Parathyroid adenoma (tissue), 2 donors: ENCODE results near the gene DUSP7.

Experiments
- H2AFZ ChIP-seq: fragments of 300-600 bp; sonication (generic); one replicate; pipeline ENCODE4 v1.7.0; 2017; ENCODE audit warnings: antibody characterized with exemption, mild to moderate bottlenecking
- H3K27ac ChIP-seq: fragments of 300-600 bp; sonication (generic); one replicate; pipeline ENCODE4 v1.7.0; 2017
- H3K27me3 ChIP-seq: fragments of 300-600 bp; sonication (generic); one replicate; pipeline ENCODE4 v1.7.0; 2017; ENCODE audit warnings: low read length; ENCODE audit not compliant: control insufficient read depth, insufficient read depth
- H3K36me3 ChIP-seq: fragments of 300-600 bp; sonication (generic); one replicate; pipeline ENCODE4 v1.7.0; 2017; ENCODE audit warnings: low read length; ENCODE audit not compliant: control insufficient read depth, insufficient read depth
- H3K4me1 ChIP-seq: fragments of 300-600 bp; sonication (generic); one replicate; pipeline ENCODE4 v1.7.0; 2017; ENCODE audit warnings: control low read depth
- H3K4me2 ChIP-seq: fragments of 300-600 bp; sonication (generic); one replicate; pipeline ENCODE4 v1.7.0; 2017; ENCODE audit warnings: low read length
- H3K4me3 ChIP-seq: fragments of 300-600 bp; sonication (generic); one replicate; pipeline ENCODE4 v1.7.0; 2017; ENCODE audit warnings: low read depth, low read length
- H3K79me2 ChIP-seq: fragments of 300-600 bp; sonication (generic); one replicate; pipeline ENCODE4 v1.7.0; 2017; ENCODE audit warnings: control low read depth
- H3K9ac ChIP-seq: fragments of 300-600 bp; sonication (generic); one replicate; pipeline ENCODE4 v1.7.0; 2017; ENCODE audit warnings: mild to moderate bottlenecking
- H3K9me3 ChIP-seq: fragments of 300-600 bp; sonication (generic); one replicate; pipeline ENCODE4 v1.7.0; 2017; ENCODE audit warnings: low read length; ENCODE audit not compliant: control insufficient read depth
- TF ChIP-seq, protein P1 (sequence below): fragments of 300-600 bp; sonication (generic); IDR thresholded peaks from one replicate; pipeline ENCODE4 v1.7.0; 2017; ENCODE audit warnings: antibody characterized with exemption, mild to moderate bottlenecking
- donor health status: primary hyperparathyroidism.

The DUSP7 gene

DNA sequence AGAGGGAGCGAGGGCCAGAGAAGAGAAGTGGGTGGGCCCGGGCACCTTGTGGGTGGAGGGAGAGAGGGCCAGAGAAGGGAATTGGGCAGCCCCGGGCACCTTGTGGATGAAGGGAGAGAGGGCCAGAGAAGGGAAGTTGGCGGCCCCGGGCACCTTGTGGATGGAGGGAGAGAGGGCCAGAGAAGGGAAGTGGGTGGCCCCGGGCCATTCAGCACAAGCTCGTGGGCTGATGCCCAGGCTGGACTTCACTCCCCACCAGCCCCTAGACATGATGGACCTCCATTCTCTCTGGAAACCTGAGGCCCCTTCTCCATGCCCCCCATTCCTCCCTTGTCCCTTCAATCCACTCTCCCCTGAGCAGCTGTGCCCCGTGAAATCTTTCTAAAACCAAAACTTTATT is 15.8 kb downstream of the DUSP7 start:
- H3K4me1 ChIP-seq = no peaks in the 10 kb centered on the region
- H3K9me3 ChIP-seq = no peaks in the 10 kb centered on the region
- no peaks in the 10 kb centered on the region for H3K36me3 ChIP-seq
- no peak overlapping the region for H2AFZ ChIP-seq
- TF ChIP-seq, protein P1, sequence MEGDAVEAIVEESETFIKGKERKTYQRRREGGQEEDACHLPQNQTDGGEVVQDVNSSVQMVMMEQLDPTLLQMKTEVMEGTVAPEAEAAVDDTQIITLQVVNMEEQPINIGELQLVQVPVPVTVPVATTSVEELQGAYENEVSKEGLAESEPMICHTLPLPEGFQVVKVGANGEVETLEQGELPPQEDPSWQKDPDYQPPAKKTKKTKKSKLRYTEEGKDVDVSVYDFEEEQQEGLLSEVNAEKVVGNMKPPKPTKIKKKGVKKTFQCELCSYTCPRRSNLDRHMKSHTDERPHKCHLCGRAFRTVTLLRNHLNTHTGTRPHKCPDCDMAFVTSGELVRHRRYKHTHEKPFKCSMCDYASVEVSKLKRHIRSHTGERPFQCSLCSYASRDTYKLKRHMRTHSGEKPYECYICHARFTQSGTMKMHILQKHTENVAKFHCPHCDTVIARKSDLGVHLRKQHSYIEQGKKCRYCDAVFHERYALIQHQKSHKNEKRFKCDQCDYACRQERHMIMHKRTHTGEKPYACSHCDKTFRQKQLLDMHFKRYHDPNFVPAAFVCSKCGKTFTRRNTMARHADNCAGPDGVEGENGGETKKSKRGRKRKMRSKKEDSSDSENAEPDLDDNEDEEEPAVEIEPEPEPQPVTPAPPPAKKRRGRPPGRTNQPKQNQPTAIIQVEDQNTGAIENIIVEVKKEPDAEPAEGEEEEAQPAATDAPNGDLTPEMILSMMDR = no peak
- no peaks in the 10 kb centered on the region for H3K79me2 ChIP-seq
- no peak overlapping the region for H3K4me2 ChIP-seq
- no peak overlapping the region for H3K9ac ChIP-seq
- H3K27me3 ChIP-seq = no peaks in the 10 kb centered on the region
- no peak overlapping the region for H3K27ac ChIP-seq
- no peak overlapping the region for H3K4me3 ChIP-seq

GRCh38 chr3:52039846-52040245 is 16.5 kb downstream of the DUSP7 start:
- Histone ChIP-seq H3K27ac (no peak overlapping the region), H3K9me3 (no peaks in the 10 kb centered on the region), H3K4me2 (no peak overlapping the region), H2AFZ (no peak overlapping the region), H3K36me3 (no peaks in the 10 kb centered on the region), H3K9ac (no peak overlapping the region), H3K4me3 (no peak overlapping the region), H3K4me1 (no peaks in the 10 kb centered on the region), H3K27me3 (no peaks in the 10 kb centered on the region), H3K79me2 (no peaks in the 10 kb centered on the region)
- TF ChIP-seq, protein P1 = no peak

DNA sequence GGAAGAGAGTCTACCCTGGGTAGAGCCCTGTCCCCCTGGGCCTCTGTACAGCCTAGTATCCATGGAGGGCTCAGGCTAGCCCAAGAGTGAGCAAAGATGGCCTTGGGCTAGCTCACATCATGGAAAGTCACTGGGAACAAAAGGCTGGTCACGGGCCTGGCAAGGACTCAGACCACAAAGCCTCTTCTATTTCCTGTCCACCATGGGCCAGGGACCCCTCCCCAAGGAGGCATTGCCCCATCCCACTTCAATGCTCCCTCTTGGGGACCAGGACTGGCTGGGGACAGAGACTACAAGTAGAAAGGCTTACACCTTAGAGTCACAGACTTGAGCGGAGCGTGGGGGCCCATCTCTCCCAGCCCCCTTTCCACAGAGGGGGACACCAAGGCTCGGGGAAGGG is 16.9 kb downstream of the DUSP7 start:
- Histone ChIP-seq H3K36me3 (no peaks in the 10 kb centered on the region), H3K4me3 (no peak overlapping the region), H3K4me1 (no peaks in the 10 kb centered on the region), H3K9ac (no peak overlapping the region), H3K79me2 (no peaks in the 10 kb centered on the region), H2AFZ (no peak overlapping the region), H3K27ac (no peak overlapping the region), H3K9me3 (no peaks in the 10 kb centered on the region), H3K27me3 (no peaks in the 10 kb centered on the region), H3K4me2 (no peak overlapping the region)
- TF ChIP-seq, protein P1 = no peak

- no peaks in the 10 kb centered on the region for H3K79me2 ChIP-seq
- H2AFZ ChIP-seq = no peak overlapping the region
- no peaks in the 10 kb centered on the region for H3K9me3 ChIP-seq
- H3K36me3 ChIP-seq = no peaks in the 10 kb centered on the region
- no peak overlapping the region for H3K4me2 ChIP-seq
- no peaks in the 10 kb centered on the region for H3K27me3 ChIP-seq
- no peak overlapping the region for H3K9ac ChIP-seq
- no peak overlapping the region for H3K4me3 ChIP-seq
- TF ChIP-seq, protein P1 = no peak
- no peak overlapping the region for H3K27ac ChIP-seq
- H3K4me1 ChIP-seq = no peaks in the 10 kb centered on the region
These were observed 18.1 kb downstream of the DUSP7 start for GRCh38 chr3:52038227-52038626.

- Histone ChIP-seq H3K4me1 (no peaks in the 10 kb centered on the region), H3K27me3 (no peaks in the 10 kb centered on the region), H3K27ac (no peak overlapping the region), H3K4me3 (no peak overlapping the region), H3K79me2 (no peaks in the 10 kb centered on the region), H3K4me2 (no peak overlapping the region), H2AFZ (no peak overlapping the region), H3K36me3 (no peaks in the 10 kb centered on the region), H3K9me3 (no peaks in the 10 kb centered on the region), H3K9ac (no peak overlapping the region)
- TF ChIP-seq, protein P1 = no peak
These were observed 19.1 kb downstream of the DUSP7 start for GRCh38 chr3:52037291-52037690.
